Measurements from ENCODE around the gene NPTX2. TPM values are rescaled to one million over a fixed set of nuclear protein-coding genes. Genes with fewer than 3 reads are reported as not detected.
"Not testable (repeated sequence)": the region's sequence is repeated elsewhere in the genome, so short reads cannot be mapped to it uniquely, and the experiment has no call there.

The NPTX2 gene, protein sequence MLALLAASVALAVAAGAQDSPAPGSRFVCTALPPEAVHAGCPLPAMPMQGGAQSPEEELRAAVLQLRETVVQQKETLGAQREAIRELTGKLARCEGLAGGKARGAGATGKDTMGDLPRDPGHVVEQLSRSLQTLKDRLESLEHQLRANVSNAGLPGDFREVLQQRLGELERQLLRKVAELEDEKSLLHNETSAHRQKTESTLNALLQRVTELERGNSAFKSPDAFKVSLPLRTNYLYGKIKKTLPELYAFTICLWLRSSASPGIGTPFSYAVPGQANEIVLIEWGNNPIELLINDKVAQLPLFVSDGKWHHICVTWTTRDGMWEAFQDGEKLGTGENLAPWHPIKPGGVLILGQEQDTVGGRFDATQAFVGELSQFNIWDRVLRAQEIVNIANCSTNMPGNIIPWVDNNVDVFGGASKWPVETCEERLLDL
- total RNA-seq: not detected
- 0 reads per million in 2 donors for total RNA-seq

DNA sequence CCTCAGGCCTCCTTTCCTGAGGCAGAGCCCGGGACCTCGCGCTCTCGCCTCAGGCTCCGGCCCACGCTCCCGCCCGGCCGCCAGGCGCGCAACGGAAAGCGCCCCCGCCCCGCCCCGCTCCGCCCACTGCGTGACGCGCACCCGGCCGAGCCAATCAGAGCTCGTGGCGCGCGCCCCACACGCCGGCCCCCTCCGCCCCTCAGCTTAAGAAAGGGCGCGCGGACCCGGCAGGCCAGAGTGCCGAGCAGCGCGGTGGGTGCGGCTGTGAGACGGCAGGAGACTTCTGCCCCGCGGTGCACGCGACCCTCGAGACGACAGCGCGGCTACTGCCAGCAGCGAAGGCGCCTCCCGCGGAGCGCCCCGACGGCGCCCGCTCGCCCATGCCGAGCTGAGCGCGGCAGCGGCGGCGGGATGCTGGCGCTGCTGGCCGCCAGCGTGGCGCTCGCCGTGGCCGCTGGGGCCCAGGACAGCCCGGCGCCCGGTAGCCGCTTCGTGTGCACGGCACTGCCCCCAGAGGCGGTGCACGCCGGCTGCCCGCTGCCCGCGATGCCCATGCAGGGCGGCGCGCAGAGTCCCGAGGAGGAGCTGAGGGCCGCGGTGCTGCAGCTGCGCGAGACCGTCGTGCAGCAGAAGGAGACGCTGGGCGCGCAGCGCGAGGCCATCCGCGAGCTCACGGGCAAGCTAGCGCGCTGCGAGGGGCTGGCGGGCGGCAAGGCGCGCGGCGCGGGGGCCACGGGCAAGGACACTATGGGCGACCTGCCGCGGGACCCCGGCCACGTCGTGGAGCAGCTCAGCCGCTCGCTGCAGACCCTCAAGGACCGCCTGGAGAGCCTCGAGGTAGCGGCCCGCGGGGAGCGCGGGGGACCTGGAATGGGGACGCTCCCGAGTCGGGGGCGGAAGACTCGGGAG, at the start of gene NPTX2:
TSS of gene NPTX2 (plus strand) at position 235 of the 909 bp plus-strand sequence. CDS start at position 412, 177 bp downstream.
- no peak for ATAC-seq
- no peak within 1 kb of the TSS for H3K27ac Mint-ChIP-seq
- H3K27me3 Mint-ChIP-seq: peaks cover 51% of the 10 kb centered on the region
- DNase-seq: no peak
- no peaks in the 10 kb centered on the region for H3K9me3 ChIP-seq (ENCODE audit: control insufficient read depth, low read length, poor library complexity, severe bottlenecking)
- H3K4me3 Mint-ChIP-seq: peak within 1 kb of the TSS; percentile 45
- H3K36me3 Mint-ChIP-seq (ENCODE audit: low read depth): no peaks in the 10 kb centered on the region
- peaks cover 2% of the 10 kb centered on the region for H3K4me1 Mint-ChIP-seq

DNA sequence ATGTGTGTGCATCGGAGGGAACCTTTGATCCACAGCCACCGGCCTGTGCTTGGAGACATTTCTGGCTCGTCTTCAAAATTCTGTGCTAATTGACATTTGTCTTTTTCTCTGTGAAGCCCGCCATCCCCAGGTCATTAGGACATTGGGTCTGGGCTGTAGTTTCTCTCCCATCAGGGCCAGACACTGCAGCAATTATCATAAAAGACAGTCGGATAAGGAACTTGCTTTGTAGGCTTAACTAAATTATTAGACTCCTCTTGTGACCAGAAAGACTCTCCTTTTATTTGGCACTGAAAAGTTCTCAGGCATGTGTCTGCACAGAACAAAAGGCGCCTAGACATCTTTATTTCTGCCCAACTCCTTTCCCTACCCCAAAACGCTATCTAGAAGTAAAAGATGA, 49.1 kb upstream of the NPTX2 start:
- DNase-seq (no peak), ATAC-seq (no peak)
- H3K27me3 Mint-ChIP-seq: no peaks in the 10 kb centered on the region
- peaks cover 2% of the 10 kb centered on the region for H3K36me3 Mint-ChIP-seq (ENCODE audit: low read depth)
- H3K9me3 ChIP-seq (ENCODE audit: control insufficient read depth, low read length, poor library complexity, severe bottlenecking): no peaks in the 10 kb centered on the region
- H3K27ac Mint-ChIP-seq: no peak overlapping the region
- no peak overlapping the region for H3K4me3 Mint-ChIP-seq
- H3K4me1 Mint-ChIP-seq: no peaks in the 10 kb centered on the region

DNA sequence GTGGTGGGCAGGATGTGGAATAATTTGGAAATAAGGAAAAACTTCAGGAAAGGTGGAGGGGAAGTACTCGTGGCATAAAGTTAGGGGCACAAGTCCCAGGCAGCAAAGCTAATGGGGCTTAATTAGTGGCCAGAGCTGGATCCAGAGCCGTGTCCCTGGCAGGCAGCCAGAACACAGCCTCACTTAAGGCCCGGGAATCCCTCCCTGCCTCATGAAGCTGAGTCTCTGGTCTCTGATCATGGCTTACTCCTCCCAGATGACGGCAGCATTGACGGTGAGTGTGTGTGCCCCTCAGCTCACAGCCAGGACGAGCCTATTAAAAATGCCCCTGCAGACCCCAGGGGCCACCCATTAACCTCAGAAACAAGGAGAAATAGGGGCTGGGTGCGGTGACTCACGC, 48.2 kb upstream of the NPTX2 start:
- no peak for DNase-seq
- ATAC-seq: no peak
- Mint-ChIP-seq H3K27me3 (no peaks in the 10 kb centered on the region), H3K4me3 (no peak overlapping the region), H3K27ac (no peak overlapping the region), H3K36me3 (ENCODE audit: low read depth) (peaks cover 2% of the 10 kb centered on the region), H3K4me1 (no peaks in the 10 kb centered on the region)
- H3K9me3 ChIP-seq (ENCODE audit: control insufficient read depth, low read length, poor library complexity, severe bottlenecking): no peaks in the 10 kb centered on the region

DNA sequence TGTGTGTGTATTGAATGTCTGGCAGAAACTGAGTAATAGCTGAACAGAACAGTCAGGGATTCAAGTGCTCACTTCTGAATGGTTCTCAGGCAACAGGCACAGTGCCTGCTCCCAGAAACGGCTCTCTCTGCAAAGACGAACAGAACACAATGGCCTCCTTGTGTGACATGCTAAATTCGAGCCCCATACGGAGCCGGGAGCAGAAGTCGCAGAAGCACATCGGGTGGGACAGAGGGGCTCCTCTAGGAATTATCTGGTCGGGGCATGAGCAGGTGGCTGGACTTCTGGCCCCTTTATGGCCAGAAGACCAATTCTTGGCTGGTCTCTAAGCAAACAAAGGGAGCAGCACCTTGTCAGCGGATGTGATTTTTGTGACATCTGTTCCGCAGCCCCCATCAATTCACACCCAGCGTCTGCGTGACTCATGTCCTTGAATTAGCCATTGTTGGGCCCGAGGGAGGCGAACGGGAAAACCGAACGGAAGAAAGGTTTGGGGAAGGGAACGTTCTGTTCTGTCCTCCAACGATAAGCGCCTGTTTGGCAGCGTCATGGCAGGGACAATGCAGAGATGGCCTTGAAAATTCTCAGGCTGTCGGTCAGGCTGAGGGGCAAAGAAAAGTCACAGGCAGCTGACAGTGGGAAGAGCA, 47.3 kb upstream of the NPTX2 start:
- Mint-ChIP-seq H3K4me3 (no peak overlapping the region), H3K27me3 (no peaks in the 10 kb centered on the region), H3K4me1 (no peaks in the 10 kb centered on the region), H3K36me3 (ENCODE audit: low read depth) (no peaks in the 10 kb centered on the region), H3K27ac (no peak overlapping the region)
- H3K9me3 ChIP-seq (ENCODE audit: control insufficient read depth, low read length, poor library complexity, severe bottlenecking): no peaks in the 10 kb centered on the region
- DNase-seq: no peak
- ATAC-seq: no peak

DNA sequence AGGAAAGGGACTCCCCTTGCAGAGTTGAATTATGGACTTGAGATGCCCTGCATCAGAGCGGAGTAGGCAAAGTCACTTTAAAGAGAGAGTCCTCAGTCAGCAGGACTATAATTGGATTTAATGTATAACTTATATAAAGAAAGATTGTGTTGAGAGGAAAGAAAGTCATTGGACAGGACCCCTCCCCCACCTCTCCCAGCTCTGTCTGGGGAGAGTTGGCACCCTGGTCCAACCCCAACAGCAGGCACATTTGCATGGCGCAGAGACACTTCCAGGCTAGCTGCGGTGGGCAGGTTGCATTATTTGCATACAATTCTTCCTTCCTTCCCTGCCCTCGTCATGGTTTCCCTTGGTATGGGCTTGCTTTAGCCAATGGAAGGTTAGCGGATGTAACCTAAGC, 46.1 kb upstream of the NPTX2 start:
- Mint-ChIP-seq H3K27me3 (no peaks in the 10 kb centered on the region), H3K4me3 (no peak overlapping the region), H3K36me3 (ENCODE audit: low read depth) (no peaks in the 10 kb centered on the region), H3K4me1 (no peaks in the 10 kb centered on the region), H3K27ac (no peak overlapping the region)
- H3K9me3 ChIP-seq (ENCODE audit: control insufficient read depth, low read length, poor library complexity, severe bottlenecking): no peaks in the 10 kb centered on the region
- DNase-seq (no peak), ATAC-seq (no peak)

DNA sequence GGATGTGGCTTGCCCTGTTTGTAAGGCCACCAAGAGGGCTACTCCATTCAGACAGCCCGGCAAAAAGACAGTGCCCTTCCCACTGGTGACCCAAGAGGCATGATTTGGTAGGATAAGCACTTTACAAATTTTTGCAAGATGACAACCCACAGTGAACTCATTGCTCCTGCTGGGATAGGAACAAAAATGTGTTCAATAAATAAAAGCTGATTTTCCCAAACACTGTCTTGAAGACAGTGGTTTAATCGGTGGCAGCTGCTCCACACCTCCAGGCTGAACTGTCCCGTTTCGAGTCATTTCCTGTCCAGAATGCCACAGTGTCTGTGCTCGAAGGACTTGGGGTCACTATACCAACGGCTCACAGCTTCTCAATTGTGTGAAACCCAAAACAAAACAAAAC, 45.1 kb upstream of the NPTX2 start:
- H3K4me1 Mint-ChIP-seq: no peaks in the 10 kb centered on the region
- no peak overlapping the region for H3K4me3 Mint-ChIP-seq
- H3K36me3 Mint-ChIP-seq (ENCODE audit: low read depth): no peaks in the 10 kb centered on the region
- DNase-seq: no peak
- H3K27me3 Mint-ChIP-seq: no peaks in the 10 kb centered on the region
- no peaks in the 10 kb centered on the region for H3K9me3 ChIP-seq (ENCODE audit: control insufficient read depth, low read length, poor library complexity, severe bottlenecking)
- no peak overlapping the region for H3K27ac Mint-ChIP-seq
- ATAC-seq: no peak

DNA sequence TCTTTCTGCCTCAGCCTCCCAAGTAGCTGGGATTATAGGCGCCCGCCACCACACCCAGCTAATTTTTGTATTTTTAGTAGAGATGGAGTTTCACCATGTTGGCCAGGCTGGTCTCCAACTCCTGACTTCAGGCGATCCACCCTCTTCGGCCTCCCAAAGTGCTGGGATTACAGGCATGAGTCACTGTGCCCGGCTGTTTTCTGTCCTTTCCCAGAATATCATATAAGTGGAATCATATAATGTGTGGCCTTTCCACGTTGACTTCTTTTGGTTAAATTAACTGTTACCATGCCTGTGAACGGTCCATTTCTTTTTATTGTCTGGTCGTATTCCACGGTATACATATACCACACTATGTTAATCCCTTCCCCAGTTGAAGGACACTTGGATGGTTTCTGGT, 44.4 kb upstream of the NPTX2 start:
- H3K4me1 Mint-ChIP-seq; H3K27me3 Mint-ChIP-seq; DNase-seq; H3K27ac Mint-ChIP-seq; H3K36me3 Mint-ChIP-seq (ENCODE audit: low read depth); H3K9me3 ChIP-seq (ENCODE audit: control insufficient read depth, low read length, poor library complexity, severe bottlenecking); H3K4me3 Mint-ChIP-seq; ATAC-seq: not testable (repeated sequence)

DNA sequence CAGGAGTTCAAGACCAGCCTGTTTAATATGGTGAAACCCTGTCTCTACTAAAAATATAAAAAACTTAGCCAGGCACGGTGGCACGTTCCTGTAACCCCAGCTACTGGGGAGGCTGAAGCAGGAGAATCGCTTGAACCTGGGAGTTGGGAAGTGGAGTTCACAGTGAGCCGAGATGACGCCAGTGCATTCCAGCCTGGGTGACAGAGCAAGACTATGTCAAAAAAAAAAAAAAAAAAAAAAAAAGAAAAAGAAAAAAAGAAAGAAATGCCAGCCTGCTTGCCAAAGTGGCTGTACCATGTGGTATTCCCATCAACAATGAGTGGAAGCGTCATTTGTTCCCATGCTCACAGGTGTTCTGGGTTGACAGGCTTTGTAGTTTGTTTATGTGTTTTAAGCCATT, 43.3 kb upstream of the NPTX2 start:
- H3K4me1 Mint-ChIP-seq: no peaks in the 10 kb centered on the region
- no peaks in the 10 kb centered on the region for H3K27me3 Mint-ChIP-seq
- no peak overlapping the region for H3K4me3 Mint-ChIP-seq
- H3K36me3 Mint-ChIP-seq (ENCODE audit: low read depth): no peaks in the 10 kb centered on the region
- no peak overlapping the region for H3K27ac Mint-ChIP-seq
- DNase-seq: no peak
- ATAC-seq: no peak
- H3K9me3 ChIP-seq (ENCODE audit: control insufficient read depth, low read length, poor library complexity, severe bottlenecking): no peaks in the 10 kb centered on the region

DNA sequence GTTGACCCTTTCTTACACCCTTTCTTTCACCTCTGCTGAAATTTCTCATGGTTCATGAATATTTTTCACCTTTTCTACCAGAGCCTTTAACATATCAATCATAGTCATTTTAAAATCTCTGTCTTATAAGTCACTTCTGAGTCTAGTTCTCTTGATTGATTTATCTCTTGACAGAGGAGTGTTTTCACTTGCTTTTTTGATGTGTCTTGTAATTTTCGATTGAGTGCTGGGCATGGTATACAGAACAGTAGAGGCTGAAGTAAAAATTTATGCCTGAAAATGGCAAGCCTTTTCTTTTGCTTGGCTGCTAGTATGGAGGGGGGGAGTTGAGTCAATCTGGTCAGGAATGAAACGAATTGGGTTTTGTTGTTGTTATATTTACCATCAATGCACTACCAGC, 41.2 kb upstream of the NPTX2 start:
- Mint-ChIP-seq H3K27ac (no peak overlapping the region), H3K27me3 (no peaks in the 10 kb centered on the region), H3K36me3 (ENCODE audit: low read depth) (no peaks in the 10 kb centered on the region), H3K4me3 (no peak overlapping the region), H3K4me1 (no peaks in the 10 kb centered on the region)
- no peaks in the 10 kb centered on the region for H3K9me3 ChIP-seq (ENCODE audit: control insufficient read depth, low read length, poor library complexity, severe bottlenecking)
- DNase-seq (no peak), ATAC-seq (no peak)

DNA sequence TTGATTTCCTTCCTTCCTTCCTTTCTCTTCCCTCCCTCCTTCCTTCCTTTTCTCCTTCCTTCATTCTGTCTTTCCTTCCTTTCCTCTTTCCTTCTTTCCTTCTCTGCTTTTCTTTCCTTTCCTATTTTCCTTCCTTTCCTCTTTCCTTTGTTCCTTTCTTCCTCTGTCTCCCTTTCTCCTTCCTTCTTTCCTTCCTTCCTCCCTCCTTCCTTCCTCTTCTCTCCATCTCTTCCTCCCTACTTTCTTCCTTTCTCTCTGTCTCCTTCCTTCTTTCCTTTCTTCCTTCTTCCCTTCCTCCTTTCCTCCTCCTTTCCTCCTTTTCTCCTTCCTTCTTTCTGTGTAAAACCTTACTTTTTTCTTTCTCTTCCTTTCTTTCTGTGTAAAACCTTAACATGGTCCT, 32.3 kb upstream of the NPTX2 start:
- Mint-ChIP-seq H3K27me3 (peaks cover 5% of the 10 kb centered on the region), H3K4me1 (no peaks in the 10 kb centered on the region), H3K36me3 (ENCODE audit: low read depth) (no peaks in the 10 kb centered on the region), H3K27ac (no peak overlapping the region), H3K4me3 (no peak overlapping the region)
- DNase-seq (no peak), ATAC-seq (no peak)
- H3K9me3 ChIP-seq (ENCODE audit: control insufficient read depth, low read length, poor library complexity, severe bottlenecking): no peaks in the 10 kb centered on the region

DNA sequence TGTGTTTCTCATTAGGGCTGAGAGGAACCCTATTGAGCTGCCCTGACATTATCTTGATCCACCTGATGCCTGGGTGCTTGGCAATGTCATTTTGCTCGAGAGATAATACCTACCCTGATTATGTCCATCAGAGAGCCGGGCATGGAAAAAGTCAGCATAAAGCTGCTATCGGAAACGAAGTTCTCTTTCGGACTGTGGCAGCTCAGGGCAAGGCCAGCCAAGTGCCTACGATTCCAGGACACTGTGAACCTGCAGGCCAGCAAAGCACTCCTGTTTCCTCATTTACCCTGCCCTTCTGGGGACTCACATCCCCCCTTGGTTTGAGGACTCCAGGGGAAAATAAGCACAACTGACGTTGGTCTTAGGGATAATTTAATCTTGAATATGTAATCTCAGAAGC, 25.2 kb upstream of the NPTX2 start:
- Mint-ChIP-seq H3K27me3 (peaks cover 11% of the 10 kb centered on the region), H3K4me1 (no peaks in the 10 kb centered on the region), H3K36me3 (ENCODE audit: low read depth) (no peaks in the 10 kb centered on the region), H3K27ac (no peak overlapping the region), H3K4me3 (no peak overlapping the region)
- ATAC-seq: no peak
- no peaks in the 10 kb centered on the region for H3K9me3 ChIP-seq (ENCODE audit: control insufficient read depth, low read length, poor library complexity, severe bottlenecking)
- DNase-seq: no peak

DNA sequence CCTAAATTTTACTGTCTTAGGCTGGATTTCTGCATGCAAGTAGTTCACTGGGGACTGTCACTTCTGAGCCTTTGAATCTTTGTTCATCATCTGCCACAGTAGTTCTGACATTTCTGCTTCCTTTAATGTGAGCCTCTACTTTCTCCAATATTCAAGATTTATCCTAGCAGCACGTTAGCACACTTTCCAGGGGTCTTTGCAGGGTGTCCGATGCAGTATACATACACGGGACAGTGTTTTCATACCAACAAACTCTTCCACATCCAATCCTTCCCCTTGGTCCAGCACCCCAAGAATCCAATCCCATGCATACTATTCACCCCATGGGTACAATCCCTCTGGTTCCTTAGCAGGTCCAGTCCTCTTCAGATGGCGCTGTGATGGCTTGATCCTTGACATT, 22.7 kb upstream of the NPTX2 start:
- ATAC-seq (no peak), DNase-seq (no peak)
- H3K36me3 Mint-ChIP-seq (ENCODE audit: low read depth): no peaks in the 10 kb centered on the region
- H3K4me3 Mint-ChIP-seq: no peak overlapping the region
- H3K27me3 Mint-ChIP-seq: peaks cover 21% of the 10 kb centered on the region
- no peak overlapping the region for H3K27ac Mint-ChIP-seq
- no peaks in the 10 kb centered on the region for H3K9me3 ChIP-seq (ENCODE audit: control insufficient read depth, low read length, poor library complexity, severe bottlenecking)
- H3K4me1 Mint-ChIP-seq: no peaks in the 10 kb centered on the region

DNA sequence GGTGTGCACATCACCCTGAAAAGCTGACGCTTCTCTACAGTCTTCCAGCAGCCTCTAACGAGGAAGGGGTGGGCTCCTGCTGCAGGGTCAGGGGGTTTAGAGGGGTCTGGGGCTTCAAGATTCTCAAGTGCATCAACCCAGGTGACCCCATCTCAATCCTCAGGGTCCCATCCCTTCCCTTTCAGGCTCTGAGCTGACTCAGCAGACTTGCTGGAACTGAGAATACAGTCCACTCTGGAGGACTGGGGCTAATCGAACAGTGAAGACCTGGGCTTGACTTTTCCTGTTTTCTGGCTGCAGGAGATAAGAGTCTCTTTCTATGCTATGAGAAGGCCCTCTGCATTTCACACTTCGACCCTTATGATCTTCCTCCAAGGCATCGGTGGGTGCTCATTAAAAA, 22.3 kb upstream of the NPTX2 start:
- Mint-ChIP-seq H3K4me1 (no peaks in the 10 kb centered on the region), H3K27me3 (peaks cover 26% of the 10 kb centered on the region), H3K4me3 (no peak overlapping the region), H3K27ac (no peak overlapping the region), H3K36me3 (ENCODE audit: low read depth) (no peaks in the 10 kb centered on the region)
- ATAC-seq: no peak
- DNase-seq: no peak
- H3K9me3 ChIP-seq (ENCODE audit: control insufficient read depth, low read length, poor library complexity, severe bottlenecking): no peaks in the 10 kb centered on the region
